GM12891 (cell line): ENCODE measurements around the gene NUAK2.
"Not testable (repeated sequence)": the region's sequence is repeated elsewhere in the genome, so short reads cannot be mapped to it uniquely, and the experiment has no call there.

Experiments used
- DNase-seq: peaks from one replicate; pipeline ENCODE4 v3.0.0; 2011; ENCODE audit warnings: low spot score; ENCODE audit not compliant: insufficient read length
- FAIRE-seq: peaks from 2 replicates; lab custom pipeline; 2011; peaks lifted over from hg19 to GRCh38; lab: Jason Lieb, UNC
- PAX5 ChIP-seq: IDR thresholded peaks from 2 replicates; pipeline ENCODE4 v1.6.1; 2011; ENCODE audit warnings: low read length, moderate library complexity, mild to moderate bottlenecking; ENCODE audit not compliant: insufficient read depth, severe bottlenecking
- POLR2A ChIP-seq: IDR thresholded peaks from 2 replicates; pipeline ENCODE4 v1.6.1; 2011; ENCODE audit warnings: low read depth, low read length, control low read depth
- POLR2AphosphoS5 ChIP-seq: IDR thresholded peaks from 2 replicates; pipeline ENCODE4 v1.6.1; 2011; ENCODE audit warnings: low read depth, low read length, control low read depth
- POU2F2 ChIP-seq: IDR thresholded peaks from 2 replicates; pipeline ENCODE4 v1.6.1; 2011; ENCODE audit warnings: low read depth, mild to moderate bottlenecking, control low read depth, low read length, moderate library complexity
- SPI1 ChIP-seq: IDR thresholded peaks from 2 replicates; pipeline ENCODE4 v1.6.1; 2011; ENCODE audit warnings: low read depth, low read length, control low read depth
- TAF1 ChIP-seq: IDR thresholded peaks from 2 replicates; pipeline ENCODE4 v1.6.1; 2011; ENCODE audit warnings: low read depth, low read length, control low read depth

The NUAK2 gene

DNA sequence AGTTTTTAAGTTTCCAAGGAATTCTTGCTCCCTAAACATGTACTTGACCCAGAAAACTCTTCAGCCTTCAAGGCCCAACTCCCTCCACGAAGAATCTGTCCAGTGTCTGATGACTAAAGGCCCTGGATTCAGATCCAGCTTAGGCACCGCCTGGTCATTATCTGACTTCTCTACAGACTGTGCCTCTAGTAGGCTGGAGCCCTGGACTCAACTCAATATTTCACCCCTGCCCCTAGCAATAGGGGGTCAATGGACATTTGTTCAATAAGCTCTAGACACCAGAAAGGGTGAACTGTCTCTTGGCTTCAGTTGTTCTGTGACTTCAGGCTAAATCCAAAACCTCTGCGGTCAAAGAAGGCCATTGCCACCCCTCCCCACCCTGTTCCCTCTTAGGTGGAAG is 34.5 kb downstream of the NUAK2 start:
- DNase-seq (no peak), FAIRE-seq (no peak)
- no peak for TF ChIP-seq POLR2A
- no peak for TF ChIP-seq SPI1
- no peak for TF ChIP-seq PAX5
- TF ChIP-seq POU2F2 = no peak
- TF ChIP-seq TAF1 = no peak
- TF ChIP-seq POLR2AphosphoS5 = no peak

DNA sequence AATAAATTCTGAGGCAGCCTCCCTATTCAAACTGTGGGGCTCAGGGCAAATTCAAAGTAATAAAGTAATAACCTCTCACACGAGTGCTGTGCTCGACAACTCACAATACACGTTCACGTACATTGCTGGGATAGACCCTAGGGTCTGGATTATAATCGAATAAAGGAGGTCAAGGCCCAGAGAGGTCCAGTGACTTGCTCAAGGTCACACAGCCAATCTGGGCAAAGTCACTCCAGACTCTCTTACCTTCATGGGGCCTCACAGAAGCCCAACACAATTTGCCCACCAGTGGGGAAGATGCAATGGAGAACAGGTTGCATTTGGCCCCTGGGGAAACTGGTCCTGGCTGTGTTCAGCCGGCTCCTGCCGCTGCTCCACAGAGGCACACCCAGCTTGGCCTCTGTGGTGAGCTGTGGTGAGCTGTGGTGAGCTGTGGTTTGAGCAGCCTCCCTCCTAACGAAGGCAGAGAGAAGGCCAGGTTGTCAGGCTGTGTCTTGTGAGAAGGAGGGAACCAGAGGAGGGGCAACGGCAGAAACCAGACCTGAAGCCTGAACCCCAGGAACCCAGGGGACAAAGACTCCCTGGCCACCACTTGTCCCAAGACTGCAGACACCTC is 35.1 kb downstream of the NUAK2 start:
- FAIRE-seq (peak; percentile 92), DNase-seq (peak; percentile 58)

DNA sequence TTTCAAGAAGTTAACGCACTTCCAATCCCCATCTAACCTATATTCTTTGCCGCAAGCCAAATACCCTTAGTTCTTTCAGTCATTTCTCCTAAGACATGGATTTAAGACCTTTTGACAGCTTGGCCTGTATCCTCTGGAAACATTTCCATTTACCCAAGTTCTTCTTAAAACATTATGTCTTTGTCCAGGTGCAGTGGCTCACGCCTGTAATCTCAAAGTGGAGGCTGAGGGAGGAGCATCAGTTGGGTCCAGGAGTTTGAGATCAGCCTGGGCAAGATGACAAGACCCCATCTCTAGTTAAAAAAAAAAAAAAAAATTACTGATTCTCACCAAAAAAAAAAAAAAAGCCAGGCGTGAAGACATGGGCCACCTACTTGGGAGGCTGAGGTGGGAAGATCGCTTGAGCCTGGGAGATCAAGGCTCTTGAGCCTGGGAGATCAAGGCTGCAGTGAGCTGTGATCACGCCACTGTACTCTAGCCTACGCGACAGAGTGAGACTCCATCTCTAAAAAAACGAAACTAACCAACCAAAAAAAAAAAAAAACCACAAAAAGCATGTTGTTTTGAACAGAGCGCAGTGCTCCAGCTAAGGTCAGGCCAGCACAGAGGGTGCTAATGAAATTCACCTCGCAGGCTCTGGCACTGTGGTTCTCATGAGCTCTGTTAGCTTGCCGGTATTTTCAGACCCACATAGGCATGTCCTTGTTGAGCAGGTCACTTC is 36.0 kb downstream of the NUAK2 start:
- FAIRE-seq (no peak), DNase-seq (no peak)
- TF ChIP-seq POU2F2 (no peak), POLR2AphosphoS5 (no peak), POLR2A (no peak), SPI1 (no peak), PAX5 (no peak), TAF1 (no peak)

More for the DNA sequence above, 35.1 kb downstream of the NUAK2 start:
- TF ChIP-seq POLR2A (no peak), PAX5 (no peak), POU2F2 (peak; percentile 90), SPI1 (no peak)

DNA sequence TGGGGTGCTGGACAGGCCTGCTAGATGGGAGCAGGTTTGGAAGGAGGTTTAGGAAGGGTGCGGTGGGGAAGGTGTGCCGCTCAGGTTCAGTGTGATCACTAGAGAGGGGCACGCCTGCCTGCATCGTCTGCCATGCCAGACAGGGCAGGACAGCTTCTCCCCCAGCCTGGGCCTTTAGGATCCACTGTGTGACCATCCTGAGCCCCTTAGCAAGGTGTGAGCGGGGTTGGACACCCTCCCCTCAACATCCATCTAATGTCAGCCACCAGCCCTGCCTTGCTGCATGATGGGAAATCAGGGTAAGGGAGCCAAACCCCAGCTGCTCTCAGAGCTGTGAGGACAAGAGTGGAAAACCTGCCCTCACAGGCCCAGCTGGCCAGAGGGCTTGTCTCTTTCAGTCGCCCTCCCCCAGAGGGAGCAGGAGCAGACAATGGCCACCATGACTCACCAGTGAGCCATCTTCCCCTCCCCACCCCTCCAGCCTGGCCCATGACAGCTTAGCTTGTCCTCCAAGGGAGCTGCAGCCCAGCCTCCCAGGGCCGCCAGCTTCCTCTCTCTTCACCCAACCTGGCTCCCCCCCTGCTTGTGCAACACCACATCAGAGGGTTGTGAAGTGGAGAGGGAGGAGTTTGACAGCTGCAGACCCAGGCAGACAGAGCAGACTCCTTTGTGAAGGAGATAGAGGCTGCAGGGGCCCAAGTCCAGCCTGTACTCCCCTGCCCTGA is 37.0 kb downstream of the NUAK2 start:
- DNase-seq = peak; percentile 39
- TF ChIP-seq PAX5 (no peak), SPI1 (0 out of 2 replicates have a peak, but pooled peaks have one; percentile 20)
- FAIRE-seq = no peak

DNA sequence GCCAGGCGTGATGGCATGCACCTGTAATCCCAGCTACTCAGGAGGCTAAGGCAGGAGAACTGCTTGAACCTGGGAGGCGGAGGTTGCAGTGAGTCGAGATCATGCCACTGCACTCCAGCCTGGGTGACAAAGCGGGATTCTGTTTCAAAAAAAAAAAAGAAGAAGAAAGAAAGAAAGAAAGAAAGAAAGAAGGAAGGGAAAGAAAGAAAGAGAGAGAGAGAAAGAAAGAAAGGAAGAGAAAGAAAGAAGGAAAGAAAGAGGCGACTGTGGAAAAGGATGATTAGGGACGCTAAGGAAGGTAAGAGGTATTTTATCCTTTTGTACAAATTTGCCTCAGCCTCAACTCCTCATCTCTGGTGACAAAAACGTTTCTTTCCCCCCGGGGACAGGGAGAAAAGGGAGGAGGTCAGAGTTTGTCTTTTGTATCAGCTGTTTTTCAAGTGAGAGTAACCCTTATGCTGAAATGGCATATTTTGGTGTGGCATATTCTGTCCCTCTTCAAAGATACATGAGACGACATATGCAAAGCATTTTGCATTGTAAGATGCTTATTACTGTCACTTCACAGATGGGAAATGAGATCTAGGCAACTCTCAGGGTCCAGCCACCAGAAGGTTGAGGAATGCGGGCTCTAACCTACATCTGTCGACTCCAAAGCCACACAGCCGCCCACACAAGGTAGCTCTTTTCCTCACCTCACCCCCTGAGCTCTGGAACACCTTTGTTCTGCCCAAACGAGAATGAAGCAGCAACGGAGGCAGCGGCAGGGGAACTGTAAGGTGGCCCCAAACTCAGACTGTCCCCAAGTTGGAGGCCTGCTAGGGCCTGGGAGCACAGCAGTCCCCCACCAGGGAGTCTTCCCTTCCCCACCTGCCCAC is 38.0 kb downstream of the NUAK2 start:
- DNase-seq = no peak
- FAIRE-seq = peak; percentile 20
- TF ChIP-seq POLR2AphosphoS5 (no peak), POLR2A (no peak), TAF1 (no peak), PAX5 (no peak), POU2F2 (no peak), SPI1 (no peak)

DNA sequence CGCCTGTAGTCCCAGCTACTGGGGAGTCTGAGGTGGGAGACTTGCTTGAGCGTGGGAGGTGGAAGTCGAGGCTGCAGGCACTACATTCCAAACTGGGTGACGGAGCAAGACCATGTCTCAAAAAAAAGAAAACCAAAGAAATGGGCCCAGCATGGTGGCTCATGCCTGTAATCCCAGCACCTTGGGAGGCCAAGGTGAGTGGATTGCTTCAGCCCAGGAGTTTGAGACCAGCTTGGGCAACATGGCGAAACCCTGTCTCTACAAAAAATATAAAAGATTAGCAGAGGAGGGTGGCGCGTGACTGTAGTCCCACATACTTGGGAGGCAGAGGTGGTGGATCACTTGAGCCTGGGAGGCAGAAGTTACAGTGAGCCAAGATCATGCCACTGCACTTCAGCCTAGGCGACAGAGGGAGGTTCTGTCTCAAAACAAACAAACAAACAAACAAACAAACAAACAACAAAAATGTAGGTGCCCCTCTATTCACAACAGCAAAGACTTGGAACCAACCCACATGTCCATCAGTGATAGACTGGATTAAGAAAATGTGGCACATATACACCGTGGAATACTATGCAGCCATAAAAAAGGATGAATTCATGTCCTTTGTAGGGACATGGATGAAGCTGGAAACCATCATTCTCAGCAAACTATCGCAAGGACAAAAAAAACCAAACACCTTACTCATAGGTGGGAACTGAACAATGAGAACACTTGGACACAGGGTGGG is 40.7 kb downstream of the NUAK2 start:
- not testable (repeated sequence) for DNase-seq, FAIRE-seq

DNA sequence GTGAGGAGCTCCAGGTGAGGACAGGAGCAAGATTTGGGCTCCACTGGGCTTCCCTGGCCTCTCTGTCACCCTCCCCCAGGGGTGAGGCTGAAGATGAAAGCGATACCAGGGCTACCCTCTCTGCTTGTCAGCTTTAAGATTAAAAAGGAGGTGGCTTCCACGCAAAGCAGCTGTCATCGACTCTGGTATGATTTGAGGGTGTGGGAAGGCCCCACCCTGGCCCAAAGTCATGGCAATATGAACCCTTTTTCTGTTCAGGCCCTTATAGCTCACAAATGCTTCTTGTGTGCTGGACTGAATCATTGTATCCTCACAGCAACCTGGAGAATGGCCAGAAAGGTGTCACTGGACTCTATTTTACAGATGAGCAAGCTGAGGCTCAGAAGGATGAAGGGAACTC is 41.6 kb downstream of the NUAK2 start:
- peak; percentile 42 for DNase-seq
- TF ChIP-seq TAF1 (no peak), POLR2A (no peak), SPI1 (no peak), POU2F2 (no peak), POLR2AphosphoS5 (no peak), PAX5 (no peak)
- FAIRE-seq = no peak

DNA sequence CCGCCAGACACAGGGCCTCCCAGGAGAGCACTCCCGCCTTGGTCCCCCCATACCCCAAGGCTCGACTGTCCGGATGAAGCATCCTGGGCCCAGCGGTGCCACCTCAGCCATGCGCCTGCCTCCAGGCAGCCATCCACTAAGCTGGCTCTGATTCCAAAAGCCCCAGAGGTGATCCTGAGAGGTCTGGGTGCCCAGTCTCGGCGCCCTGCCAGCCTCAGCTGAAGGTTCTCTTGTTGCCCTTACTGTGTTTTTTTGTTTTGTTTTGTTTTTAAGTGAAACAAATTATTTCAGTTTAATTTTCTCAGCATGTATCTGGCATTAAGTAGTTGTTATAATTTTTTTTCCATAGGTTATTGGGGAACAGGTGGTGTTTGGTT is 44.9 kb downstream of the NUAK2 start:
- DNase-seq = no peak
- TF ChIP-seq TAF1 = no peak
- TF ChIP-seq POLR2AphosphoS5 = no peak
- no peak for TF ChIP-seq PAX5
- no peak for TF ChIP-seq POU2F2
- no peak for TF ChIP-seq SPI1
- FAIRE-seq = no peak

DNA sequence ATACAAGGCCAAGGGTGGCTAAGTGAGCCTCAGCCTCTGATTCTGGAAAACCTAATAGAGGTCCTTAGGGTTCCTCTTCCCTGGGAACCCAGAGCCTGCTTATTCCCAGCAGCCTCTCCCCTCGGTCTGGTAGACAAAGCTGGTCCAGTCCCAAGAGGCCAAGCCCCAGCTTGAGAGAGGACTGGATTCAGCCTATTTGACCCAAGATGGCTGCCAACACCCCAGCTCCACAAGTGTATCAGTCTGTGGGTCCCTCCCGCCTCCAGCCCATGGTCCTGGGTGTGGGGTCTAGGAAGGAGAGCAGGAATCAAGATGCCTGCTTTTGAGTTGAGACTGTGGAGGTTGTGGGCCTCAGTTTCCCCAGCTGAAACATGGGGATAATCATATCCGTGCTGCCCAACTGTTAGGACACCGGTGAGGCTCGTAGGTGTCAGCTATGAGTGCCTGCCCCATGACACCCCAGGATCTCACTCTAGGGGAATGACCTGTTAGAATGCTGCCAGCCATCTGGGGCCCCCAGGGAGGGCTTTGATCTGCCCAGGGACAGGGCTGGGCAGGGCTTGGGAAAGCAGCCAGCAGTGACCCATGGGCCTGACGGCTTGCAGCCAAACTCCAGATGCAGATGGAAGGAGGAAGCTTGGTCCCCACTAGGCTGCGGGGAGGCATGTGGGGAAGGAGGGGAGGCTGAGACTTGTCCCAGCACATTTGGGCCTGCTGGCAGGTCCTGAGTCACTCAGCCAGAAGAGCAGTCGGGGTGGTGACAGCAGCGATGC is 45.4 kb downstream of the NUAK2 start:
- TF ChIP-seq POLR2A (no peak), SPI1 (no peak), PAX5 (no peak), POLR2AphosphoS5 (no peak), POU2F2 (no peak), TAF1 (no peak)
- DNase-seq (no peak), FAIRE-seq (no peak)
